Renal cortical epithelial cell (primary cell): ENCODE results near the gene RIN3. TPM values are rescaled to one million over a fixed set of nuclear protein-coding genes. Genes with fewer than 3 reads are reported as not detected.

ENCODE experiments used
- DNase-seq: peaks from one replicate; pipeline ENCODE4 v3.0.0-alpha.2; 2011; ENCODE audit warnings: low read depth
- total RNA-seq: library from RNA; depleted of rRNA; stranded (reverse); fragments of >200 nt; gene quantifications from 2 replicates; pipeline ENCODE4 v1.2.3, GENCODE V29; 2014

The RIN3 gene
- total RNA-seq, 1 donor from 2014 or later: 8.5 TPM

- no peak for DNase-seq
These were observed 42.0 kb downstream of the RIN3 start for GRCh38 chr14:92555465-92556111.

GRCh38 chr14:92556255-92556741 is 42.7 kb downstream of the RIN3 start:
- no peak for DNase-seq

- no peak for DNase-seq
These were observed 43.4 kb downstream of the RIN3 start for GRCh38 chr14:92556863-92557543.

- DNase-seq: no peak
These were observed 43.9 kb downstream of the RIN3 start for GRCh38 chr14:92557544-92557912.

GRCh38 chr14:92558319-92558718 is 44.7 kb downstream of the RIN3 start:
- DNase-seq: no peak

- DNase-seq: no peak
These were observed 45.9 kb downstream of the RIN3 start for GRCh38 chr14:92559486-92559885.

GRCh38 chr14:92560106-92560865 is 46.7 kb downstream of the RIN3 start:
- no peak for DNase-seq

- no peak for DNase-seq
These were observed 48.4 kb downstream of the RIN3 start for GRCh38 chr14:92561906-92562479.

GRCh38 chr14:92563359-92563758 is 49.8 kb downstream of the RIN3 start:
- DNase-seq: no peak

GRCh38 chr14:92563765-92564285 is 50.2 kb downstream of the RIN3 start:
- no peak for DNase-seq

GRCh38 chr14:92564344-92565039 is 50.9 kb downstream of the RIN3 start:
- no peak for DNase-seq

- DNase-seq: no peak
These were observed 51.6 kb downstream of the RIN3 start for GRCh38 chr14:92565040-92565717.

- no peak for DNase-seq
These were observed 52.1 kb downstream of the RIN3 start for GRCh38 chr14:92565718-92566115.

GRCh38 chr14:92567173-92567725 is 53.7 kb downstream of the RIN3 start:
- DNase-seq: no peak

- no peak for DNase-seq
These were observed 55.3 kb downstream of the RIN3 start for GRCh38 chr14:92568621-92569479.

- no peak for DNase-seq
These were observed 57.2 kb downstream of the RIN3 start for GRCh38 chr14:92570674-92571262.

- DNase-seq: no peak
These were observed 58.5 kb downstream of the RIN3 start for GRCh38 chr14:92572050-92572449.

GRCh38 chr14:92573761-92574498 is 60.3 kb downstream of the RIN3 start:
- no peak for DNase-seq
